Measurements from ENCODE around the gene RNGTT.

RNGTT gene

GRCh38 chr6:88653936-88654335 is 309.5 kb downstream of the RNGTT start:
- no peak for DNase-seq (ENCODE audit: low spot score)

GRCh38 chr6:88651400-88651799 is 312.0 kb downstream of the RNGTT start:
- no peak for DNase-seq (ENCODE audit: low spot score)

- no peak for DNase-seq (ENCODE audit: low spot score)
Measured at GRCh38 chr6:88650979-88651378, 312.4 kb downstream of the RNGTT start.

GRCh38 chr6:88650029-88650619 is 313.3 kb downstream of the RNGTT start:
- DNase-seq (ENCODE audit: low spot score), result no peak

GRCh38 chr6:88641178-88641903 is 322.1 kb downstream of the RNGTT start:
- peak; percentile 40 for DNase-seq (ENCODE audit: low spot score)

GRCh38 chr6:88637761-88638545 is 325.5 kb downstream of the RNGTT start:
- DNase-seq (ENCODE audit: low spot score), result no peak

GRCh38 chr6:88636871-88637270 is 326.5 kb downstream of the RNGTT start:
- DNase-seq (ENCODE audit: low spot score), result no peak

- no peak for DNase-seq (ENCODE audit: low spot score)
Measured at GRCh38 chr6:88633782-88634181, 329.6 kb downstream of the RNGTT start.

GRCh38 chr6:88631830-88632229 is 331.6 kb downstream of the RNGTT start:
- DNase-seq (ENCODE audit: low spot score), result no peak

GRCh38 chr6:88629838-88630494 is 333.5 kb downstream of the RNGTT start:
- DNase-seq (ENCODE audit: low spot score), result peak; percentile 33

- no peak for DNase-seq (ENCODE audit: low spot score)
Measured at GRCh38 chr6:88626460-88626859, 337.0 kb downstream of the RNGTT start.

- no peak for DNase-seq (ENCODE audit: low spot score)
Measured at GRCh38 chr6:88623531-88623930, 339.9 kb downstream of the RNGTT start.

- no peak for DNase-seq (ENCODE audit: low spot score)
Measured at GRCh38 chr6:88619951-88620350, 343.5 kb downstream of the RNGTT start.

- DNase-seq (ENCODE audit: low spot score), result no peak
Measured at GRCh38 chr6:88616380-88616779, 347.0 kb downstream of the RNGTT start.

GRCh38 chr6:88614316-88614877 is 349.0 kb downstream of the RNGTT start:
- DNase-seq (ENCODE audit: low spot score), result no peak

- DNase-seq (ENCODE audit: low spot score), result peak; percentile 39
Measured at GRCh38 chr6:88612631-88613030, 350.8 kb downstream of the RNGTT start.

GRCh38 chr6:88611721-88612120 is 351.7 kb downstream of the RNGTT start:
- DNase-seq (ENCODE audit: low spot score), result no peak

GRCh38 chr6:88609983-88610382 is 353.4 kb downstream of the RNGTT start:
- DNase-seq (ENCODE audit: low spot score), result no peak

GRCh38 chr6:88605271-88605670 is 358.1 kb downstream of the RNGTT start:
- no peak for DNase-seq (ENCODE audit: low spot score)

- peak; percentile 90 for DNase-seq (ENCODE audit: low spot score)
Measured at GRCh38 chr6:88599571-88599970, 363.8 kb downstream of the RNGTT start.

- no peak for DNase-seq (ENCODE audit: low spot score)
Measured at GRCh38 chr6:88596801-88597200, 366.6 kb downstream of the RNGTT start.

- no peak for DNase-seq (ENCODE audit: low spot score)
Measured at GRCh38 chr6:88588938-88589337, 374.5 kb downstream of the RNGTT start.

Measured in germinal center (tissue), 1 donor.